GM21515 (cell line): ENCODE results near the gene PBRM1.
A peak's percentile ranks its signal among the peaks of the same experiment; 100 is the strongest.
"Not testable (repeated sequence)": the region's sequence is repeated elsewhere in the genome, so short reads cannot be mapped to it uniquely, and the experiment has no call there.

Source experiments
- ATAC-seq: cut with Tn5 transposase; IDR thresholded peaks from one replicate; pipeline ENCODE4 v1.9.1; 2021; ENCODE audit not compliant: unreplicated experiment

PBRM1 gene

GRCh38 chr3:52685709-52686691, at the start of gene PBRM1, which contains the start of gene GNL3:
TSS of gene PBRM1 (minus strand) at chr3:52685913.
TSS of gene GNL3 (plus strand) at chr3:52686032. CDS start at chr3:52686093, 61 bp downstream.
- peak; percentile 62 for ATAC-seq

GRCh38 chr3:52733256-52733891, 47.7 kb upstream of the PBRM1 start:
- ATAC-seq: no peak

- no peak for ATAC-seq
These were observed 45.9 kb upstream of the PBRM1 start for GRCh38 chr3:52731590-52731989.

GRCh38 chr3:52730681-52731080, 45.0 kb upstream of the PBRM1 start:
- no peak for ATAC-seq

- not testable (repeated sequence) for ATAC-seq
These were observed 43.0 kb upstream of the PBRM1 start for GRCh38 chr3:52728753-52729152.

- no peak for ATAC-seq
These were observed 38.8 kb upstream of the PBRM1 start for GRCh38 chr3:52724511-52724910.

- ATAC-seq: no peak
These were observed 38.2 kb upstream of the PBRM1 start for GRCh38 chr3:52723935-52724334.

GRCh38 chr3:52722491-52722890, 36.8 kb upstream of the PBRM1 start:
- ATAC-seq: no peak

- no peak for ATAC-seq
These were observed 36.0 kb upstream of the PBRM1 start for GRCh38 chr3:52721730-52722008.

- no peak for ATAC-seq
These were observed 35.5 kb upstream of the PBRM1 start for GRCh38 chr3:52721002-52721729.

- no peak for ATAC-seq
These were observed 33.9 kb upstream of the PBRM1 start for GRCh38 chr3:52719618-52720017.

- ATAC-seq: no peak
These were observed 30.1 kb upstream of the PBRM1 start for GRCh38 chr3:52715714-52716305.

- ATAC-seq: no peak
These were observed 28.9 kb upstream of the PBRM1 start for GRCh38 chr3:52714335-52715302.

GRCh38 chr3:52712291-52713212, 26.8 kb upstream of the PBRM1 start:
- no peak for ATAC-seq

- ATAC-seq: no peak
These were observed 24.8 kb upstream of the PBRM1 start for GRCh38 chr3:52710512-52710911.

- ATAC-seq: no peak
These were observed 21.9 kb upstream of the PBRM1 start for GRCh38 chr3:52707585-52707984.

- peak; percentile 72 for ATAC-seq
These were observed 20.3 kb upstream of the PBRM1 start, which contains the start of the genes GLT8D1 and SPCS1 for GRCh38 chr3:52705688-52706686. TSS of gene GLT8D1 (minus strand) at chr3:52705791. CDS start at chr3:52700460, 5,331 bp downstream. TSS of gene SPCS1 (plus strand) at chr3:52706106. CDS start at chr3:52706247, 141 bp downstream.

- ATAC-seq: no peak
These were observed 19.6 kb upstream of the PBRM1 start for GRCh38 chr3:52705438-52705687.
